ENCODE measurements around the gene SLC12A2. TPM values are rescaled to one million over a fixed set of nuclear protein-coding genes. Genes with fewer than 3 reads are reported as not detected.

SLC12A2 gene
- total and polyA plus RNA-seq, 2 of the 4 experiments (the other 2 are of a cell fraction): 5.6 to 30.3 TPM

DNA sequence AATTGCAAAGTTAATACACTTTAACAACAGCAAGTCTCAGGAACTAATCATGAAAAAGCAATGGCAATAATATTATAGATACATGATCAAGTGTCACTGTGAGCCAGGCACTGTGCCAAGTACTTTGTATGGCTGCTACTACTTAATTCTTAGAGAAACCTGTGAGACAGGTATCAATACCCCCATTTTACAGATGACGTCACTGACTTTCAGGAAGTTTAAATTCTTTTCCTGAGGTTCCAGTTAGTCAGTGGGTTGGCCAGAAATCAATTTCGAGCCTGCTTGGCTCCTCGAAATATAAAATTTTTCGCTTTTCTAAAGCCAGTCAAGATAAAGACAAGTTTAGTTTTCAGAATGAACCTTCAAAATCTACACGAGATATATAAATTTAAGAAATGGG lies 130.3 kb downstream of the SLC12A2 start:
- Histone ChIP-seq H2AK5ac (ENCODE audit: low read depth, low read length) (no peak overlapping the region), H2AFZ (replicated peaks; ENCODE audit: low read length, poor library complexity) (no peak overlapping the region), H2BK15ac (ENCODE audit: low read depth, low read length) (no peak overlapping the region), H3K14ac (replicated peaks; ENCODE audit: low read depth, low read length) (no peak overlapping the region), H2BK20ac (ENCODE audit: low read depth, low read length) (no peak overlapping the region), H3K4me2 (ENCODE audit: low read depth, low read length) (no peak overlapping the region), H3K9ac (ENCODE audit: low read depth, low read length) (no peak overlapping the region), H3K9me1 (ENCODE audit: insufficient read depth, low read length) (no peaks in the 10 kb centered on the region), H3K27me3 (ENCODE audit: control insufficient read depth, insufficient read depth, low read length) (no peaks in the 10 kb centered on the region), H2AK9ac (replicated peaks; ENCODE audit: low read depth, low read length, poor library complexity) (no peak overlapping the region), H3K79me1 (ENCODE audit: low read depth in 1 of 2, low read length in 2 of 2) (no peaks in the 10 kb centered on the region), H2BK120ac (ENCODE audit: low read depth, low read length) (no peak overlapping the region), H4K8ac (ENCODE audit: low read depth in 2 of 2, low read length in 2 of 2) (no peak overlapping the region), H3K36me3 (ENCODE audit: control insufficient read depth, insufficient read depth, low read length) (no peaks in the 10 kb centered on the region), H3K4me1 (ENCODE audit: control insufficient read depth, insufficient read depth, low read length) (peaks cover 3% of the 10 kb centered on the region; the same call in 1 of the 2 replicates), H4K20me1 (ENCODE audit: insufficient read depth, low read length) (no peaks in the 10 kb centered on the region), H3K18ac (ENCODE audit: low read depth, low read length) (no peak overlapping the region), H3K56ac (ENCODE audit: extremely low read depth, insufficient read depth, low read length) (no peak overlapping the region), H3K4ac (ENCODE audit: low read depth, low read length) (no peak overlapping the region), H3K27ac (ENCODE audit: insufficient read depth, low read length) (no peak overlapping the region), H3K23ac (ENCODE audit: low read depth, low read length) (no peak overlapping the region), H2BK5ac (ENCODE audit: low read depth, low read length, poor library complexity, severe bottlenecking) (no peak overlapping the region), H4K5ac (ENCODE audit: low read depth, low read length) (no peak overlapping the region), H3K4me3 (ENCODE audit: insufficient read depth, low read depth, low read length) (no peak overlapping the region), H4K91ac (ENCODE audit: insufficient read depth, low read depth, low read length) (no peak overlapping the region), H3K9me3 (ENCODE audit: control insufficient read depth, insufficient read depth, low read length) (no peaks in the 10 kb centered on the region)
- ATAC-seq (ENCODE audit: low read depth) (no peak), DNase-seq (no peak)
- intact Hi-C loops (cut with micrococcal nuclease) (loop anchor here (1.0 to 5.0 kb wide), 5 partner anchors 48 to 1553 kb away; no protein-coding TSS in a partner anchor), in situ Hi-C loops (cut with MboI; ENCODE audit: low sequenced_read_pairs) (loop anchor here (5.0 kb wide), 1 partner anchor 288 kb away; no protein-coding TSS in a partner anchor), dilution Hi-C loops (cut with HindIII; ENCODE audit: low sequenced_read_pairs, unreplicated experiment) (no loop called here)
- BruUV-seq (replicated peaks): no TSS peak
- no CpG with 5 or more reads among the region's 5 CpGs for WGBS, 2 experiments (ENCODE audit: extremely low coverage in 2 of 2, insufficient read length in 1 of 2)
- no peak for TF ChIP-seq BHLHE40 (IDR thresholded peaks at IDR 0.05; ENCODE audit: low read depth, low read length)
- TF ChIP-seq MAZ (IDR thresholded peaks at IDR 0.05; ENCODE audit: borderline replicate concordance, low read depth, low read length): no peak
- no peak for TF ChIP-seq RCOR1 (IDR thresholded peaks at IDR 0.05; ENCODE audit: insufficient replicate concordance, low read length)
- TF ChIP-seq ELK1 (IDR thresholded peaks at IDR 0.05; ENCODE audit: borderline replicate concordance, low read depth, low read length): no peak
- no peak for TF ChIP-seq CEBPB (IDR thresholded peaks at IDR 0.05; ENCODE audit: low read depth, low read length)
- no peak for TF ChIP-seq NFE2L2 (IDR thresholded peaks at IDR 0.05; ENCODE audit: low read depth, low read length)
- no peak for TF ChIP-seq MAFK (IDR thresholded peaks at IDR 0.05; ENCODE audit: low read depth, low read length)
- TF ChIP-seq FOS (IDR thresholded peaks at IDR 0.05; ENCODE audit: low read depth, low read length): no peak
- ChIA-PET POLR2A (ENCODE audit: unreplicated experiment) (no interaction called here), CTCF (no interaction called here)

All from IMR-90 (cell line).